ENCODE data around the gene PER2. TPM values are rescaled to one million over a fixed set of nuclear protein-coding genes. Genes with fewer than 3 reads are reported as not detected.
A peak's percentile ranks its signal among the peaks of the same experiment; 100 is the strongest.

The PER2 gene
- total and polyA plus RNA-seq, 2 of the 4 experiments (the other 2 are of a cell fraction), result 1.7 to 3.2 TPM

DNA sequence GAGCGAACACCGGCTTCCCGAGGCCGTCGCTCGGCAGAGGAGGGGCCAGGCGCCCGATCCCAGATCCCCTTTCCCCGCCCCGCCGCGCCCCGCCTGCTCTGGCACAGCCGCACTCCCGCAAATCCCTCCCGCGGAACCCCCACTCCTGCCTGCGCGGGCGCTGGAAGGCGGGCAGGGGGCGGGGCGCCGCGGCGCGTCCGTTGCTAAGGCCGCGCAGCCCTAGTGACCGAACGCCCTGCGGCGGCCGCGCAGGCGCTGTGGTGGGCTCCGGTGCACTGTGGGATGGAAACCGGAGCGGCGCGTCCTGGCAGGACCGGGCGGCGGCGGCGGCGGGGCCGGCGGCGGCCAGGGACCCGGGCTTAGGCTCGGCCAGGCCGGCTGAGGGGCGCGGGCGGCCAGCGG, 31.8 kb upstream of the PER2 start, which contains the start of gene TRAF3IP1:
TRAF3IP1 (plus strand) TSS at position 273 of the 402 bp plus-strand sequence. CDS start 145 bp downstream, outside the sequence.
- in situ Hi-C loops (cut with MboI; ENCODE audit: low sequenced_read_pairs), result no loop called here
- 0% methylated on average over 28 of the region's 58 CpGs; no CpG with 5 or more reads in 1 of the 2 experiments for WGBS, 2 experiments (ENCODE audit: extremely low coverage in 2 of 2, insufficient read length in 1 of 2)
- Histone ChIP-seq H3K9ac (ENCODE audit: low read depth, low read length) (peak within 1 kb of the TSS; percentile 65), H3K9me3 (ENCODE audit: control insufficient read depth, insufficient read depth, low read length) (no peaks in the 10 kb centered on the region), H3K27me3 (ENCODE audit: control insufficient read depth, insufficient read depth, low read length) (peaks cover 8% of the 10 kb centered on the region), H3K9me1 (ENCODE audit: insufficient read depth, low read length) (peaks cover 19% of the 10 kb centered on the region), H4K8ac (ENCODE audit: low read depth in 2 of 2, low read length in 2 of 2) (peak within 1 kb of the TSS in 1 of 2 experiments; percentile 20; a peak in 1 of 4 replicates), H3K14ac (replicated peaks; ENCODE audit: low read depth, low read length) (peak within 1 kb of the TSS; percentile 53), H2BK120ac (ENCODE audit: low read depth, low read length) (no peak within 1 kb of the TSS), H4K91ac (ENCODE audit: insufficient read depth, low read depth, low read length) (no peak within 1 kb of the TSS), H4K5ac (ENCODE audit: low read depth, low read length) (no peak within 1 kb of the TSS), H3K27ac (ENCODE audit: insufficient read depth, low read length) (no peak within 1 kb of the TSS; the same call in 1 of the 2 replicates), H2AFZ (replicated peaks; ENCODE audit: low read length, poor library complexity) (peak within 1 kb of the TSS; percentile 97), H3K23ac (ENCODE audit: low read depth, low read length) (peak within 1 kb of the TSS; percentile 90), H3K79me1 (ENCODE audit: low read depth in 1 of 2, low read length in 2 of 2) (peaks cover 12 to 32% of the 10 kb centered on the region in 2 experiments), H2BK5ac (ENCODE audit: low read depth, low read length, poor library complexity, severe bottlenecking) (no peak within 1 kb of the TSS), H3K36me3 (ENCODE audit: control insufficient read depth, insufficient read depth, low read length) (peaks cover 4% of the 10 kb centered on the region; the same call in 1 of the 2 replicates), H3K56ac (ENCODE audit: extremely low read depth, insufficient read depth, low read length) (0 out of 2 replicates have a peak within 1 kb of the TSS, but pooled peaks have one; percentile 0), H4K20me1 (ENCODE audit: insufficient read depth, low read length) (no peaks in the 10 kb centered on the region), H3K4me2 (ENCODE audit: low read depth, low read length) (peak within 1 kb of the TSS; percentile 91), H3K4ac (ENCODE audit: low read depth, low read length) (no peak within 1 kb of the TSS), H3K4me3 (ENCODE audit: insufficient read depth, low read depth, low read length) (peak within 1 kb of the TSS; percentile 74), H2AK5ac (ENCODE audit: low read depth, low read length) (no peak within 1 kb of the TSS), H3K18ac (ENCODE audit: low read depth, low read length) (no peak within 1 kb of the TSS), H2AK9ac (replicated peaks; ENCODE audit: low read depth, low read length, poor library complexity) (peak within 1 kb of the TSS; percentile 58), H3K4me1 (ENCODE audit: control insufficient read depth, insufficient read depth, low read length) (peaks cover 7% of the 10 kb centered on the region), H2BK20ac (ENCODE audit: low read depth, low read length) (no peak within 1 kb of the TSS), H2BK15ac (ENCODE audit: low read depth, low read length) (no peak within 1 kb of the TSS)
- TF ChIP-seq MAZ (IDR thresholded peaks at IDR 0.05; ENCODE audit: borderline replicate concordance, low read depth, low read length) (peak; percentile 94; the same call in 1 of the 2 replicates), FOS (IDR thresholded peaks at IDR 0.05; ENCODE audit: low read depth, low read length) (no peak), MAFK (IDR thresholded peaks at IDR 0.05; ENCODE audit: low read depth, low read length) (no peak), CHD1 (IDR thresholded peaks at IDR 0.05; ENCODE audit: low read depth, low read length) (no peak), RAD21 (IDR thresholded peaks at IDR 0.05; ENCODE audit: low read length) (no peak), MXI1 (IDR thresholded peaks at IDR 0.05; ENCODE audit: borderline replicate concordance, low read depth, low read length) (peak; percentile 91)
- TF ChIP-seq, protein P1, sequence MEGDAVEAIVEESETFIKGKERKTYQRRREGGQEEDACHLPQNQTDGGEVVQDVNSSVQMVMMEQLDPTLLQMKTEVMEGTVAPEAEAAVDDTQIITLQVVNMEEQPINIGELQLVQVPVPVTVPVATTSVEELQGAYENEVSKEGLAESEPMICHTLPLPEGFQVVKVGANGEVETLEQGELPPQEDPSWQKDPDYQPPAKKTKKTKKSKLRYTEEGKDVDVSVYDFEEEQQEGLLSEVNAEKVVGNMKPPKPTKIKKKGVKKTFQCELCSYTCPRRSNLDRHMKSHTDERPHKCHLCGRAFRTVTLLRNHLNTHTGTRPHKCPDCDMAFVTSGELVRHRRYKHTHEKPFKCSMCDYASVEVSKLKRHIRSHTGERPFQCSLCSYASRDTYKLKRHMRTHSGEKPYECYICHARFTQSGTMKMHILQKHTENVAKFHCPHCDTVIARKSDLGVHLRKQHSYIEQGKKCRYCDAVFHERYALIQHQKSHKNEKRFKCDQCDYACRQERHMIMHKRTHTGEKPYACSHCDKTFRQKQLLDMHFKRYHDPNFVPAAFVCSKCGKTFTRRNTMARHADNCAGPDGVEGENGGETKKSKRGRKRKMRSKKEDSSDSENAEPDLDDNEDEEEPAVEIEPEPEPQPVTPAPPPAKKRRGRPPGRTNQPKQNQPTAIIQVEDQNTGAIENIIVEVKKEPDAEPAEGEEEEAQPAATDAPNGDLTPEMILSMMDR (conservative IDR thresholded peaks at IDR 0.05; ENCODE audit: low read depth, low read length), result no peak
- intact Hi-C loops (cut with micrococcal nuclease), result loop anchor here (1.0 kb wide), 1 partner anchor 32 kb away; the partner anchor contains the start of gene PER2
- peak; percentile 95 for ATAC-seq (ENCODE audit: low read depth)
- ChIA-PET CTCF (no interaction called here), POLR2A (ENCODE audit: unreplicated experiment) (no interaction called here)
- BruUV-seq (replicated peaks), result no TSS peak
- dilution Hi-C loops (cut with HindIII; ENCODE audit: low sequenced_read_pairs, unreplicated experiment), result no loop called here
- peak; percentile 89 for DNase-seq

Data from IMR-90 (cell line).